Pancreas (tissue), 10 donors: ENCODE results near the gene ATG4B. TPM values are rescaled to one million over a fixed set of nuclear protein-coding genes. Genes with fewer than 3 reads are reported as not detected.
"Not testable (repeated sequence)": the region's sequence is repeated elsewhere in the genome, so short reads cannot be mapped to it uniquely, and the experiment has no call there.

Experiments
- ATAC-seq, 4 donors: fragments of 200-7000 bp; cut with Tn5 transposase; one replicate each; pipeline versions ENCODE4 v1.8.0 to v1.9.1; 2020; ENCODE audit warnings: mild to moderate bottlenecking in 4 of 4, moderate library complexity in 4 of 4
- DNase-seq, 6 donors: peaks; one replicate each; pipeline ENCODE4 v3.0.0-alpha.2; 2020
- FAIRE-seq: peaks from 2 replicates; lab custom pipeline; 2012; peaks lifted over from hg19 to GRCh38; lab: Jason Lieb, UNC
- H3K27ac ChIP-seq, 4 donors: fragments of 200-600 bp; sonication (generic); 1 replicate in 3 of 4; 2 replicates in 1 of 4; pipeline versions ENCODE4 v1.5.0 to v1.8.0; 2020
- H3K27me3 ChIP-seq, 4 donors: fragments of 200-600 bp; one replicate each; pipeline ENCODE4 v1.8.0; 2021
- H3K36me3 ChIP-seq, 3 donors: fragments of 200-600 bp; sonication (generic) in 1 of 3; one replicate each; pipeline versions ENCODE4 v1.5.0 to v1.8.0; 2020 to 2021
- H3K4me1 ChIP-seq, 3 donors: fragments of 200-600 bp; one replicate each; pipeline ENCODE4 v1.8.0; 2021
- H3K4me3 ChIP-seq, 4 donors: fragments of 200-600 bp; sonication (generic) in 2 of 4; one replicate each; pipeline versions ENCODE4 v1.5.0 to v1.8.0; 2020 to 2021
- H3K9me3 ChIP-seq, 4 donors: fragments of 200-600 bp; one replicate each; pipeline ENCODE4 v1.8.0; 2021
- WGBS, 2 donors: extraction: QIAGEN DNeasy Blood & Tissue Kit; methylation state at CpG; one replicate each; pipeline ENCODE4 v1.1.7; 2013; 5-methylcytosine and 5-hydroxymethylcytosine counted together
- intact Hi-C, 3 donors: fragments of 100-400 bp; cut with DNase I; formaldehyde crosslinking; loops; one replicate each; pipeline versions ENCODE4 v1.11.1 to v1.14.2; 2022
- polyA plus RNA-seq, 2 donors: library from polyadenylated mRNA; stranded (reverse); fragments of 200-250 nt; gene quantifications; one replicate each; pipeline ENCODE4 v1.2.3, GENCODE V29; 2013
- total RNA-seq, 6 donors: library from RNA; stranded (reverse); fragmentation: NEBNext Ultra II Directional in 4 of 6; extraction: Animal tissue kit (Norgen Biotek cat#: 25700) in 4 of 6; gene quantifications; one replicate each; pipeline versions ENCODE4 v1.2.1 to v1.2.4, GENCODE V29; 2021 to 2023
- TF ChIP-seq, protein P1 (sequence below), 4 donors: fragments of 200-600 bp; sonication (generic) in 3 of 4; IDR thresholded peaks; one replicate each; pipeline versions ENCODE4 v1.5.0 to v1.8.0; 2021; ENCODE audit warnings: antibody characterized with exemption in 4 of 4
- donor health status: healthy with polysubstance abuse.
- donor health status: DM: no; HTN: no; CAD: no; lungs with moderate emphysema.
- donor health status: DM: no; HTN: no; CAD: no.
- donor health status: control.
- donor health status: control.
- donor health status: Bipolar disorder and iron deficiency.
- donor health status: DM: yes; HTN: yes; CAD: no.
- donor health status: DM: no; HTN: no; CAD: no.
- donor health status: DM: no; HTN: no; CAD: no.
- donor health status: DM: yes; HTN: yes; CAD: no.

The ATG4B gene
- total RNA-seq (10 to 100 TPM; 22.8 to 65.2 (median 30.4) TPM), polyA plus RNA-seq (100 to 1,000 TPM in 1 of 2 donors, 10 to 100 TPM in 1; 64.6 to 107 TPM)

DNA sequence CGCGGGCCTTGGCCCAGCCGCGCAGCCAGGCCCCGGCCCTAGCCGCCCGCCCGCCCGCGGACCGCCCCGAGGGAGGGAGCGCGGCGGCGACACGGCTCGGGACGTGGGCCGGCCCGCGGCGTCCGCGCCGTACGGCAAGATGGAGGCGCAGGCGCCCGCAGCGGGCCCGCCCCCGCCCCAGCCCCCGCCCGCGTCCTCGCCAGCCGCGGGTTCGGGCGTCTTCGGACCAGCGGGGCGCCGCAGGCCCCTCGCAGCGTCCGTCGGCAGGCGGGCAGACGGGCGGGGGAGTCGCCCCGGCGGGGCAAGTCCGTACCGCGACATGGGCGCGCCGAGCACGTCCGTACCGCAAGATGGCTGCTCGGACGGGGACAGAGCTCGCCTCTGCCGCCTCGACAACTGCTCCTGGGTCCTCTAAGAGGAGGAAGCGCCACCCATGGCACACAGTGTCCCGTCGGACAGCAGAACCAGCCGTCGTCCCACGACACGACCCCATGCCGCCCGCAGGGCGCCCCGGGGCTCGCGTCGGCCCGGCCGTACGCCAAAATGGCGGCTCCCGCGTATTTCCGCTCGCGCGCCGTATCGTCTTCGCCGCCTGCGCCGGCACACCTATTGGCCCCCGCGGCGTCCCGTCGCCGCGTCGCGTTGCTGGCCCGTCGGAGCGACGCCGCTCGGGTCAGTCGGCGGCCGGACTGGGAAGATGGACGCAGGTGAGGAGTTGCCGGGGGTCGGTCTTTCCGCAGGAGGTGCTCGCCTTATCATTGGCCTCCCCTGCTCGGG lies at the start of gene ATG4B, which contains the start of gene THAP4:
TSS of gene ATG4B (plus strand) at position 676 of the 777 bp plus-strand sequence. CDS start at position 698, 22 bp downstream.
TSS of gene THAP4 (minus strand) at position 141 of the 777 bp plus-strand sequence. CDS start 141 bp downstream, outside the sequence.
- Histone ChIP-seq H3K36me3 (peaks cover 0 to 13% (median 0%) of the 10 kb centered on the region in 3 donors), H3K9me3 (no peaks in the 10 kb centered on the region), H3K4me1 (peaks cover 8 to 18% (median 17%) of the 10 kb centered on the region in 3 donors), H3K27me3 (no peaks in the 10 kb centered on the region), H3K4me3 (peak within 1 kb of the TSS; percentile 87 to 91 (median 89)), H3K27ac (peak within 1 kb of the TSS; percentile 98 to 99 (median 98))
- FAIRE-seq (no peak), ATAC-seq (peak; percentile 88 to 93 (median 90)), DNase-seq (peak; percentile 82 to 96 (median 86))
- intact Hi-C loops = no loop called here
- 0 to 1% methylated on average over 67 to 123 of the region's 123 CpGs for WGBS, 2 donors
- TF ChIP-seq, protein P1, sequence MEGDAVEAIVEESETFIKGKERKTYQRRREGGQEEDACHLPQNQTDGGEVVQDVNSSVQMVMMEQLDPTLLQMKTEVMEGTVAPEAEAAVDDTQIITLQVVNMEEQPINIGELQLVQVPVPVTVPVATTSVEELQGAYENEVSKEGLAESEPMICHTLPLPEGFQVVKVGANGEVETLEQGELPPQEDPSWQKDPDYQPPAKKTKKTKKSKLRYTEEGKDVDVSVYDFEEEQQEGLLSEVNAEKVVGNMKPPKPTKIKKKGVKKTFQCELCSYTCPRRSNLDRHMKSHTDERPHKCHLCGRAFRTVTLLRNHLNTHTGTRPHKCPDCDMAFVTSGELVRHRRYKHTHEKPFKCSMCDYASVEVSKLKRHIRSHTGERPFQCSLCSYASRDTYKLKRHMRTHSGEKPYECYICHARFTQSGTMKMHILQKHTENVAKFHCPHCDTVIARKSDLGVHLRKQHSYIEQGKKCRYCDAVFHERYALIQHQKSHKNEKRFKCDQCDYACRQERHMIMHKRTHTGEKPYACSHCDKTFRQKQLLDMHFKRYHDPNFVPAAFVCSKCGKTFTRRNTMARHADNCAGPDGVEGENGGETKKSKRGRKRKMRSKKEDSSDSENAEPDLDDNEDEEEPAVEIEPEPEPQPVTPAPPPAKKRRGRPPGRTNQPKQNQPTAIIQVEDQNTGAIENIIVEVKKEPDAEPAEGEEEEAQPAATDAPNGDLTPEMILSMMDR (IDR thresholded peaks at IDR 0.05) = no peak

DNA sequence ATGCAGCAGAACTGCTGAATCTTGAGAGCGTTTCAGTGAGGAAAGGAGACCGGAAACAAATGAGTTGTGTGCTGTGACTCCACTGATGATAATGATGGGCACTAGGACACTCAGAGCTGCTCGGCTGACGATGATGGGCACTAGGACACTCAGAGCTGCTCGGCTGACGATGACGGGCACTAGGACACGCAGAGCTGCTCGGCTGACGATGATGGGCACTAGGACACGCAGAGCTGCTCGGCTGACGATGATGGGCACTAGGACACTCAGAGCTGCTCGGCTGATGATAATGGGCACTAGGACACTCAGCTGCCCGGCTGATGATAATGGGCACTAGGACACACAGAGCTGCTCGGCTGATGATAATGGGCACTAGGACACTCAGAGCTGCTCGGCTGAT lies 47.6 kb upstream of the ATG4B start:
- FAIRE-seq, H3K4me1 ChIP-seq, intact Hi-C loops, H3K27ac ChIP-seq, H3K4me3 ChIP-seq, H3K36me3 ChIP-seq, DNase-seq, ATAC-seq, H3K9me3 ChIP-seq, H3K27me3 ChIP-seq: not testable (repeated sequence)
- 81 to 88% methylated on average over 17 of the region's 17 CpGs for WGBS, 2 donors

DNA sequence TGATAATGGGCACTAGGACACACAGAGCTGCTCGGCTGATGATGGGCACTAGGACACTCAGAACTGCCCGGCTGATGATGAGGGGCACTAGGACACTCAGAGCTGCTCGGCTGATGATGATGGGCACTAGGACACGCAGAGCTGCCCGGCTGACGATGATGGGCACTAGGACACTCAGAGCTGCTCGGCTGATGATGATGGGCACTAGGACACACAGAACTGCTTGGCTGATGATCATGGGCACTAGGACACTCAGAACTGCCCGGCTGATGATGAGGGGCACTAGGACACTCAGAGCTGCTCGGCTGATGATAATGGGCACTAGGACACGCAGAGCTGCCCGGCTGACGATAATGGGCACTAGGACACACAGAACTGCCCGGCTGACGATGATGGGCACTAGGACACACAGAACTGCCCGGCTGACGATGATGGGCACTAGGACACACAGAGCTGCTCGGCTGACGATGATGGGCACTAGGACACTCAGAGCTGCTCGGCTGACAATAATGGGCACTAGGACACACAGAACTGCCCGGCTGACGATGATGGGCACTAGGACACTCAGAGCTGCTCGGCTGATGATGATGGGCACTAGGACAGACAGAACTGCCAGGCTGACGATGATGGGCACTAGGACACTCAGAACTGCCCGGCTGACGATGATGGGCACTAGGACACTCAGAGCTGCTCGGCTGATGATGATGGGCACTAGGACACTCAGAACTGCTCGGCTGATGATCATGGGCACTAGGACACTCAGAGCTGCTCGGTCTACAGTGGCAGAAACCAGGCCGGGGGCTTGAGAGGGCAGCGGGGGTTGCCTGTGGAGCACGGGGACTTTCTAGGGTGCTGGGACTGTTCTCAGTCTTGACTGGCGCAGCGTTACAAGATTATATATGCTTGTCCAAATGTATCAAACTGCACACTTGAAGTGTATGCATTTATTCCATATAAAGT lies 46.7 kb upstream of the ATG4B start:
- intact Hi-C loops, DNase-seq, ATAC-seq, H3K27me3 ChIP-seq, H3K36me3 ChIP-seq, H3K4me3 ChIP-seq, H3K9me3 ChIP-seq, H3K4me1 ChIP-seq, H3K27ac ChIP-seq, FAIRE-seq: not testable (repeated sequence)
- WGBS, 2 donors = 87% methylated on average over 33 of the region's 33 CpGs

DNA sequence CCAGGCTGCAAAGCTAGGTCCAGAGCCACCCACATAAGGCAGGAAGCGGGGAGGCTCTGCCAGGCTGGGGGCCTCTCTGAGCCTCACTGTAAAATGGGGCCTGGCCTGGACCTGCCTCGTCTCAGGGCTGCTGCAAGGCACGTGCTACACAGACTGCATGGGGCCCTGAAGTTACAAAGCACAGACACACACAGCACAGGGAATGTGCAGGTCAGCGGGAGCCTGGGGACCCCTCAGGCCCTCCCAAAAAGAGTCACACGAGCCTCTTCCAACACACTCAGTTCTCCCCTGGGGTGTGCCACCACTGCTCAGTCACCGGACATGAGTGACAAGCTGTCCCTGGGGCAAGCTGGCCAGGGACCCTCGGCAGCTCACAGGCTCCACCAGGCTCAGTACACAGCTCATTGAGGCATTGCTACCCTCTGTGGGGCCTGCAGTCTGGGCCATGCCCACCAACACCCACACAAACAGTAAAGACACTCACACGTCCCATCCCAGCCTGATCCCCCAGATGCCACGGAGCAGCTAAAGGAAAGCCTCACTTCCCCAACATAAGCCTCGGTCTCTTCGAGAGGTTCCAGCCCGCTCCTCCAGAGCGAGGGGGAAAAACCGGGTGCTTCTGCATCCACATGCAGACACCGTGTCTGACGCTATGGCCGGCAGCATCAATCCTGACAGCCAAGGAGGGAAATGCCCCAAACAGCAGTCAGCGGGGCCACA lies 45.2 kb upstream of the ATG4B start:
- H3K36me3 ChIP-seq = peaks cover 0 to 5% (median 0%) of the 10 kb centered on the region in 3 donors
- H3K9me3 ChIP-seq = no peaks in the 10 kb centered on the region
- ATAC-seq (no peak), FAIRE-seq (no peak), DNase-seq (no peak)
- WGBS, 2 donors = 87 to 92% methylated on average over 18 of the region's 18 CpGs
- H3K4me3 ChIP-seq = no peak overlapping the region
- no peak overlapping the region for H3K27ac ChIP-seq
- intact Hi-C loops = no loop called here
- H3K4me1 ChIP-seq = no peaks in the 10 kb centered on the region
- no peaks in the 10 kb centered on the region for H3K27me3 ChIP-seq
- TF ChIP-seq, protein P1 (IDR thresholded peaks at IDR 0.05) = no peak

DNA sequence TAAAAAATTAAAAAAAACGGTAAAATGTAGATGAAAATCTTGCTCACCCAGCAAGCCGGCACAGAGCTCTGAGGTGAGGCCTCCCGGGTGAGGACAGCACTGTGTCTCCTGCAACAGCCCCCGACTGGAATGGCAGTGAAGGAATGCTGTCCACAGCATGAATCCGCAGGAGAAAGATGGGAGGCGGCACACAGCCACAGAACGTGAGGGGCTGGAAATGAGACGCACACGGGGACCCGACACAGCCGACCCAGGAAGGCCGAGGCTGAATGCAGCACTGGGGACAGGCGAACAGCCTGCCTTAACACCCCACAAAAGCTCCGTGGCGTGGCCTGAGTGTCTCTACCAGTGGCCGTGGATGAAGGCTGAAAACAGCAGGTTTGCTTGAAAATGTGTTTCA lies 44.2 kb upstream of the ATG4B start:
- DNase-seq = no peak
- Histone ChIP-seq H3K4me1 (no peaks in the 10 kb centered on the region), H3K9me3 (no peaks in the 10 kb centered on the region), H3K27me3 (no peaks in the 10 kb centered on the region), H3K27ac (no peak overlapping the region), H3K4me3 (no peak overlapping the region), H3K36me3 (peaks cover 0 to 4% (median 0%) of the 10 kb centered on the region in 3 donors)
- ATAC-seq = no peak
- intact Hi-C loops = no loop called here
- WGBS, 2 donors = 92 to 93% methylated on average over 16 of the region's 16 CpGs
- TF ChIP-seq, protein P1 (IDR thresholded peaks at IDR 0.05) = no peak
- FAIRE-seq = no peak
